ENCODE results near the gene C1QTNF6.

C1QTNF6 gene

GRCh38 chr22:37165066-37165465 is 23.0 kb downstream of the C1QTNF6 start:
- Histone ChIP-seq H3K4me2 (ENCODE audit: low read depth, low read length, poor library complexity, severe bottlenecking) (peak overlapping the region; percentile 69), H3K36me3 (ENCODE audit: insufficient read depth, low read length) (no peaks in the 10 kb centered on the region), H3K9me2 (replicated peaks; ENCODE audit: low read depth, low read length) (no peaks in the 10 kb centered on the region), H3K4me3 (ENCODE audit: low read length, poor library complexity, severe bottlenecking) (no peak overlapping the region), H3K9ac (ENCODE audit: low read depth, low read length, poor library complexity, severe bottlenecking) (peak overlapping the region; percentile 50), H3K4me1 (ENCODE audit: insufficient read depth, low read length, poor library complexity, severe bottlenecking) (peaks cover 60% of the 10 kb centered on the region), H3K9me3 (ENCODE audit: insufficient read depth, low read depth, low read length) (no peaks in the 10 kb centered on the region), H4K20me1 (ENCODE audit: insufficient read depth, low read length, poor library complexity, severe bottlenecking) (no peaks in the 10 kb centered on the region), H2AFZ (ENCODE audit: low read length) (no peak overlapping the region), H3K79me2 (ENCODE audit: insufficient read depth, low read length) (no peaks in the 10 kb centered on the region), H3K27me3 (ENCODE audit: insufficient read depth, low read length, poor library complexity, severe bottlenecking) (no peaks in the 10 kb centered on the region), H3F3A (ENCODE audit: low read depth) (no peaks in the 10 kb centered on the region)
- TF ChIP-seq EZH2phosphoT487 (IDR thresholded peaks at IDR 0.05; ENCODE audit: borderline replicate concordance) (no peak), CTCF (conservative IDR thresholded peaks at IDR 0.05; ENCODE audit: low read length) (no peak)

GRCh38 chr22:37164505-37164887 is 23.6 kb downstream of the C1QTNF6 start:
- H4K20me1 ChIP-seq (ENCODE audit: insufficient read depth, low read length, poor library complexity, severe bottlenecking), result no peaks in the 10 kb centered on the region
- H3K4me2 ChIP-seq (ENCODE audit: low read depth, low read length, poor library complexity, severe bottlenecking), result peak overlapping the region; percentile 69
- no peaks in the 10 kb centered on the region for H3K9me3 ChIP-seq (ENCODE audit: insufficient read depth, low read depth, low read length)
- TF ChIP-seq EZH2phosphoT487 (IDR thresholded peaks at IDR 0.05; ENCODE audit: borderline replicate concordance), result no peak
- no peak for TF ChIP-seq CTCF (conservative IDR thresholded peaks at IDR 0.05; ENCODE audit: low read length)
- H3K79me2 ChIP-seq (ENCODE audit: insufficient read depth, low read length), result no peaks in the 10 kb centered on the region
- no peak overlapping the region for H2AFZ ChIP-seq (ENCODE audit: low read length)
- no peaks in the 10 kb centered on the region for H3F3A ChIP-seq (ENCODE audit: low read depth)
- H3K27me3 ChIP-seq (ENCODE audit: insufficient read depth, low read length, poor library complexity, severe bottlenecking), result no peaks in the 10 kb centered on the region
- H3K4me3 ChIP-seq (ENCODE audit: low read length, poor library complexity, severe bottlenecking), result peak overlapping the region; percentile 34
- no peaks in the 10 kb centered on the region for H3K36me3 ChIP-seq (ENCODE audit: insufficient read depth, low read length)
- peaks cover 60% of the 10 kb centered on the region for H3K4me1 ChIP-seq (ENCODE audit: insufficient read depth, low read length, poor library complexity, severe bottlenecking)
- H3K9ac ChIP-seq (ENCODE audit: low read depth, low read length, poor library complexity, severe bottlenecking), result peak overlapping the region; percentile 50
- H3K9me2 ChIP-seq (replicated peaks; ENCODE audit: low read depth, low read length), result no peaks in the 10 kb centered on the region

DNA sequence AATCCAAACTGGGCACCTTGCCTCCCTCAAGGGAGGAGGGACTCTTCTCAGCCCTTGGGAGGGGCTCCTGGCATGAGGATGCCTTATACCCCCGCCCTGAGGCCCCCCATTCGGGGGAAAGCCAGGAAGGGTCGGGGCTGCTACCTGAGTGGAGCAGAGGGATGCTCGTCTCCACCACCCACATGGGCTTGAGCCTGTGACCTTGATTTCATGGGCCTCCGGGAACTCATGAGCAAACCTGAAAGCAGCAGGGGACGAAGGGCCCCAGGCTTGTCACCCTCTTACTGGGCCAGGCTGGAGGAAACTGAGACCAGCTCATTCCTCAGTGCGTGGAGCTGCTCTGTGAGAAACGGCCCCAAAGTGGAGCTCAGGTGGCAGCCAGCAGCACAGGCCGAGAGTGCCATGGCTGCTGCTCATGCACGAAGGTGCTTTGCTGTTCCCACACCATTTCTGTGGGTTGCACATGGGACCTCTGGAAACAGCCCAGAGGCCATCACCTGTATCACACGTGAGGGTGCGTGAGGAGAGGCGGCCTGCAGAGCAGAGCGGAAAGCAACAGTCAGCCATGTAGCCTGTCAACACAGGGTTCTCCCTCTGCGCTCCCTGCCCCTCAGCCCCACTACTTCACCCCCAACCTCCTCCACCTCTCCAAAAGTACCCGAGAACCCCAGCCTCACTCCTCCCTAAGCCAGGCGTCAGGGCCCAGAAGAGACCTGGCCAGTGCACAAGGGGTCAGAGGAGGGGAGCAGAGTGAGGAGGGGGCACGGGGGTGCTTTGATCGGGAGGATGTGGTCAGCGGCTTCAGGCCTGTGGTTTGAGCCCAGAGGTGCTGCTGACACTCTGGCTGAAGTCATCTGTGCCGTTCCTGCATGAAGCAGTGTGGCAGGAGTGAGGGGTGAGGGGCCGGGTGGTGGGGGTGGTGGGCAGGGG is 24.2 kb downstream of the C1QTNF6 start:
- Histone ChIP-seq H3K9ac (ENCODE audit: low read depth, low read length, poor library complexity, severe bottlenecking) (peak overlapping the region; percentile 44), H4K20me1 (ENCODE audit: insufficient read depth, low read length, poor library complexity, severe bottlenecking) (no peaks in the 10 kb centered on the region), H3K4me2 (ENCODE audit: low read depth, low read length, poor library complexity, severe bottlenecking) (peak overlapping the region; percentile 65), H3K9me2 (replicated peaks; ENCODE audit: low read depth, low read length) (no peaks in the 10 kb centered on the region), H3K9me3 (ENCODE audit: insufficient read depth, low read depth, low read length) (no peaks in the 10 kb centered on the region), H2AFZ (ENCODE audit: low read length) (0 out of 2 replicates have a peak overlapping the region, but pooled peaks have one; percentile 46), H3F3A (ENCODE audit: low read depth) (no peaks in the 10 kb centered on the region), H3K79me2 (ENCODE audit: insufficient read depth, low read length) (no peaks in the 10 kb centered on the region), H3K4me3 (ENCODE audit: low read length, poor library complexity, severe bottlenecking) (peak overlapping the region; percentile 22), H3K27me3 (ENCODE audit: insufficient read depth, low read length, poor library complexity, severe bottlenecking) (no peaks in the 10 kb centered on the region), H3K4me1 (ENCODE audit: insufficient read depth, low read length, poor library complexity, severe bottlenecking) (peaks cover 60% of the 10 kb centered on the region), H3K36me3 (ENCODE audit: insufficient read depth, low read length) (no peaks in the 10 kb centered on the region)
- no peak for TF ChIP-seq EZH2phosphoT487 (IDR thresholded peaks at IDR 0.05; ENCODE audit: borderline replicate concordance)
- no peak for TF ChIP-seq CTCF (conservative IDR thresholded peaks at IDR 0.05; ENCODE audit: low read length)

Data from Loucy (cell line).